MM.1S (cell line): ENCODE measurements around the gene SULT1C2.
"Not testable (repeated sequence)": the region's sequence is repeated elsewhere in the genome, so short reads cannot be mapped to it uniquely, and the experiment has no call there.

Source experiments
- DNase-seq: peaks from one replicate; pipeline ENCODE4 v3.0.0-alpha.2; 2015
- H2AFZ ChIP-seq: fragments of 300-600 bp; sonication (generic); 2 replicates; pipeline ENCODE4 v1.6.0; 2016; ENCODE audit warnings: antibody characterized with exemption, low read length
- H3F3A ChIP-seq: fragments of 300-600 bp; sonication (generic); 2 replicates; pipeline ENCODE4 v1.6.1; 2016; ENCODE audit warnings: mild to moderate bottlenecking, antibody characterized with exemption, low read length, moderate library complexity, mixed read lengths; ENCODE audit not compliant: insufficient read depth
- H3K27ac ChIP-seq: fragments of 300-600 bp; sonication (generic); 2 replicates; pipeline ENCODE4 v1.5.1; 2016; ENCODE audit warnings: mild to moderate bottlenecking, low read length
- H3K27me3 ChIP-seq: fragments of 300-600 bp; sonication (generic); replicated peaks from 2 replicates; pipeline ENCODE4 v1.6.0; 2016; ENCODE audit warnings: low read length; ENCODE audit not compliant: insufficient read depth
- H3K36me3 ChIP-seq: fragments of 300-600 bp; sonication (generic); replicated peaks from 2 replicates; pipeline ENCODE4 v1.6.1; 2016; ENCODE audit warnings: mild to moderate bottlenecking, low read length, mixed read lengths; ENCODE audit not compliant: insufficient read depth
- H3K4me1 ChIP-seq: fragments of 300-600 bp; sonication (generic); 2 replicates; pipeline ENCODE4 v1.6.1; 2016; ENCODE audit warnings: low read length, mixed read lengths
- H3K4me2 ChIP-seq: fragments of 300-600 bp; sonication (generic); 2 replicates; pipeline ENCODE4 v1.6.0; 2016; ENCODE audit warnings: low read depth, low read length
- H3K4me3 ChIP-seq: fragments of 300-600 bp; sonication (generic); 2 replicates; pipeline ENCODE4 v1.5.1; 2016; ENCODE audit warnings: low read length, mixed read lengths
- H3K79me2 ChIP-seq: fragments of 300-600 bp; sonication (generic); 2 replicates; pipeline ENCODE4 v1.6.1; 2016; ENCODE audit warnings: mixed run types, low read length, mixed read lengths
- H3K9ac ChIP-seq: fragments of 300-600 bp; sonication (generic); 2 replicates; pipeline ENCODE4 v1.6.1; 2016; ENCODE audit warnings: low read length, mixed read lengths
- H3K9me2 ChIP-seq: fragments of 300-600 bp; sonication (generic); replicated peaks from 2 replicates; pipeline ENCODE4 v1.6.1; 2016; ENCODE audit warnings: mild to moderate bottlenecking, low read length, mixed read lengths; ENCODE audit not compliant: insufficient read depth
- H3K9me3 ChIP-seq: fragments of 300-600 bp; sonication (generic); replicated peaks from 2 replicates; pipeline ENCODE4 v1.6.1; 2016; ENCODE audit warnings: mild to moderate bottlenecking, low read length, mixed read lengths; ENCODE audit not compliant: insufficient read depth
- H4K20me1 ChIP-seq: fragments of 300-600 bp; sonication (generic); 2 replicates; pipeline ENCODE4 v1.6.1; 2016; ENCODE audit warnings: mild to moderate bottlenecking, low read length, moderate library complexity, mixed read lengths; ENCODE audit not compliant: insufficient read depth
- CTCF ChIP-seq: fragments of 300-600 bp; sonication (generic); IDR thresholded peaks from 2 replicates; pipeline ENCODE4 v1.5.1; 2016; ENCODE audit warnings: antibody characterized with exemption, low read length, mixed read lengths
- EZH2 ChIP-seq: fragments of 300-600 bp; sonication (generic); optimal IDR thresholded peaks from 2 replicates; pipeline ENCODE3; 2017; ENCODE audit warnings: low read depth, mild to moderate bottlenecking, antibody characterized with exemption, low read length, mixed read lengths
- EZH2phosphoT487 ChIP-seq: fragments of 300-600 bp; sonication (generic); IDR thresholded peaks from 2 replicates; pipeline ENCODE4 v1.6.1; 2018; ENCODE audit warnings: antibody characterized with exemption, low read length

Gene SULT1C2

GRCh38 chr2:108278631-108279030, 10.1 kb upstream of the SULT1C2 start:
- TF ChIP-seq CTCF: no peak
- no peak for TF ChIP-seq EZH2
- no peak for TF ChIP-seq EZH2phosphoT487
- no peaks in the 10 kb centered on the region for H3K27me3 ChIP-seq
- H3F3A ChIP-seq: no peaks in the 10 kb centered on the region
- H3K79me2 ChIP-seq: no peaks in the 10 kb centered on the region
- H2AFZ ChIP-seq: no peak overlapping the region
- H3K4me3 ChIP-seq: no peak overlapping the region
- no peak overlapping the region for H3K9ac ChIP-seq
- no peaks in the 10 kb centered on the region for H3K4me1 ChIP-seq
- no peaks in the 10 kb centered on the region for H3K36me3 ChIP-seq
- H3K4me2 ChIP-seq: no peak overlapping the region
- H4K20me1 ChIP-seq: no peaks in the 10 kb centered on the region
- no peaks in the 10 kb centered on the region for H3K9me2 ChIP-seq
- no peaks in the 10 kb centered on the region for H3K9me3 ChIP-seq
- H3K27ac ChIP-seq: no peak overlapping the region
- DNase-seq: no peak

- TF ChIP-seq CTCF (no peak), EZH2phosphoT487 (no peak), EZH2 (no peak)
- no peak for DNase-seq
- H2AFZ ChIP-seq: no peak overlapping the region
Observed at GRCh38 chr2:108279468-108279867, 9.2 kb upstream of the SULT1C2 start.

GRCh38 chr2:108280466-108280865, 8.2 kb upstream of the SULT1C2 start:
- TF ChIP-seq EZH2 (no peak), CTCF (no peak), EZH2phosphoT487 (no peak)
- H3K4me1 ChIP-seq: no peaks in the 10 kb centered on the region
- no peaks in the 10 kb centered on the region for H4K20me1 ChIP-seq
- H3K9ac ChIP-seq: no peak overlapping the region
- H3K79me2 ChIP-seq: no peaks in the 10 kb centered on the region
- H3K9me3 ChIP-seq: no peaks in the 10 kb centered on the region
- DNase-seq: no peak
- H3K36me3 ChIP-seq: no peaks in the 10 kb centered on the region
- no peak overlapping the region for H3K27ac ChIP-seq
- no peak overlapping the region for H2AFZ ChIP-seq
- no peaks in the 10 kb centered on the region for H3K27me3 ChIP-seq
- no peaks in the 10 kb centered on the region for H3F3A ChIP-seq
- no peak overlapping the region for H3K4me3 ChIP-seq
- H3K4me2 ChIP-seq: no peak overlapping the region
- H3K9me2 ChIP-seq: no peaks in the 10 kb centered on the region

More at GRCh38 chr2:108279468-108279867, 9.2 kb upstream of the SULT1C2 start:
- H3F3A ChIP-seq: no peaks in the 10 kb centered on the region
- no peaks in the 10 kb centered on the region for H3K36me3 ChIP-seq
- H3K4me1 ChIP-seq: no peaks in the 10 kb centered on the region
- no peaks in the 10 kb centered on the region for H3K9me3 ChIP-seq
- no peaks in the 10 kb centered on the region for H4K20me1 ChIP-seq
- H3K27ac ChIP-seq: no peak overlapping the region
- no peak overlapping the region for H3K4me2 ChIP-seq
- no peaks in the 10 kb centered on the region for H3K9me2 ChIP-seq
- no peak overlapping the region for H3K4me3 ChIP-seq
- no peaks in the 10 kb centered on the region for H3K79me2 ChIP-seq
- H3K27me3 ChIP-seq: no peaks in the 10 kb centered on the region
- H3K9ac ChIP-seq: no peak overlapping the region

- not testable (repeated sequence) for H2AFZ ChIP-seq, H4K20me1 ChIP-seq, H3K27me3 ChIP-seq, H3K4me2 ChIP-seq, H3K9ac ChIP-seq, H3F3A ChIP-seq, H3K9me3 ChIP-seq, H3K27ac ChIP-seq, H3K79me2 ChIP-seq, H3K4me3 ChIP-seq, H3K36me3 ChIP-seq, DNase-seq, H3K9me2 ChIP-seq, H3K4me1 ChIP-seq
Observed at GRCh38 chr2:108284566-108284965, 4.1 kb upstream of the SULT1C2 start.
